HepG2 (cell line): ENCODE results near the gene RPUSD3. TPM values are rescaled to one million over a fixed set of nuclear protein-coding genes. Genes with fewer than 3 reads are reported as not detected.

Experiments used
- GATAD1 ChIP-seq: IDR thresholded peaks from 2 replicates; pipeline ENCODE4 v1.6.1; 2016; ENCODE audit warnings: missing genetic modification reagents, missing compliant biosample characterization
- HMG20B ChIP-seq: conservative IDR thresholded peaks from 2 replicates; pipeline ENCODE4 v1.6.1; 2016; ENCODE audit warnings: missing genetic modification reagents, missing compliant biosample characterization
- KDM5A ChIP-seq: fragments of 200-600 bp; sonication (generic); IDR thresholded peaks from 2 replicates; pipeline ENCODE4 v1.7.0; 2018; ENCODE audit warnings: antibody characterized with exemption, mild to moderate bottlenecking, low read length, borderline replicate concordance
- KDM5B ChIP-seq: sonication (generic); formaldehyde crosslinking; IDR thresholded peaks from 2 replicates; pipeline ENCODE4 v1.4.0; 2020; ENCODE audit warnings: missing genetic modification reagents, mild to moderate bottlenecking, borderline replicate concordance
- KLF15 ChIP-seq: sonication (generic); formaldehyde crosslinking; IDR thresholded peaks from 2 replicates; pipeline ENCODE4 v1.8.1; 2023; ENCODE audit warnings: borderline replicate concordance, mild to moderate bottlenecking, inconsistent platforms, missing genetic modification reagents, mixed read lengths
- MAFF ChIP-seq: IDR thresholded peaks from 2 replicates; pipeline ENCODE4 v1.6.1; 2011; ENCODE audit warnings: low read depth, low read length, improper control_type of control experiment
- MED8 ChIP-seq: sonication (generic); formaldehyde crosslinking; IDR thresholded peaks from 2 replicates; pipeline ENCODE4 v1.8.1; 2023; ENCODE audit warnings: mild to moderate bottlenecking, missing genetic modification reagents; ENCODE audit not compliant: insufficient replicate concordance
- MIER3 ChIP-seq: IDR thresholded peaks from 2 replicates; pipeline ENCODE4 v1.6.1; 2016; ENCODE audit warnings: missing compliant biosample characterization, borderline replicate concordance
- NFE2L2 ChIP-seq: fragments of 150-350 bp; IDR thresholded peaks from 2 replicates; pipeline ENCODE4 v1.6.1; 2014; ENCODE audit warnings: low read length
- NONO ChIP-seq, 2 experiments: fragments of 450-650 bp in 1 of 2; sonication (generic) in 1 of 2; formaldehyde crosslinking in 1 of 2; IDR thresholded peaks in 1 of 2; conservative IDR thresholded peaks in 1 of 2; 2 replicates each; pipeline versions ENCODE4 v1.6.1 to v1.8.0; 2017 to 2022; ENCODE audit warnings: mild to moderate bottlenecking in 1 of 2, missing genetic modification reagents in 1 of 2, moderate library complexity in 1 of 2
- PHF21A ChIP-seq: sonication (generic); formaldehyde crosslinking; IDR thresholded peaks from 2 replicates; pipeline ENCODE4 v1.5.0; 2020; ENCODE audit warnings: mild to moderate bottlenecking, missing genetic modification reagents
- RXRB ChIP-seq: IDR thresholded peaks from 2 replicates; pipeline ENCODE4 v1.6.1; 2016; ENCODE audit warnings: borderline replicate concordance, missing genetic modification reagents, missing compliant biosample characterization
- SETDB1 ChIP-seq: sonication (generic); formaldehyde crosslinking; IDR thresholded peaks from 2 replicates; pipeline ENCODE4 v1.5.1; 2020; ENCODE audit warnings: missing genetic modification reagents, mild to moderate bottlenecking, borderline replicate concordance
- SSRP1 ChIP-seq: IDR thresholded peaks from 2 replicates; pipeline ENCODE4 v1.6.1; 2016; ENCODE audit warnings: control low read depth
- THAP11 ChIP-seq: IDR thresholded peaks from 2 replicates; pipeline ENCODE4 v1.6.1; 2016; ENCODE audit warnings: missing biosample characterization, missing genetic modification reagents
- ZFP36L2 ChIP-seq: sonication (generic); formaldehyde crosslinking; IDR thresholded peaks from 2 replicates; pipeline ENCODE4 v1.4.0; 2020; ENCODE audit warnings: missing genetic modification reagents
- ZFP90 ChIP-seq: sonication (generic); formaldehyde crosslinking; IDR thresholded peaks from 2 replicates; pipeline ENCODE4 v1.8.0; 2022; ENCODE audit warnings: missing genetic modification reagents, mild to moderate bottlenecking, inconsistent platforms, borderline replicate concordance
- ZNF263 ChIP-seq: sonication (generic); formaldehyde crosslinking; IDR thresholded peaks from 2 replicates; pipeline ENCODE4 v1.4.0; 2020; ENCODE audit warnings: missing genetic modification reagents
- ZNF264 ChIP-seq: sonication (generic); formaldehyde crosslinking; IDR thresholded peaks from 2 replicates; pipeline ENCODE4 v1.4.0; 2020; ENCODE audit warnings: missing genetic modification reagents
- ZNF326 ChIP-seq: sonication (generic); formaldehyde crosslinking; IDR thresholded peaks from 2 replicates; pipeline ENCODE4 v1.4.0; 2020; ENCODE audit warnings: missing genetic modification reagents, borderline replicate concordance
- ZNF501 ChIP-seq: sonication (generic); formaldehyde crosslinking; IDR thresholded peaks from 2 replicates; pipeline ENCODE4 v1.5.1; 2020; ENCODE audit warnings: mild to moderate bottlenecking, moderate library complexity, missing genetic modification reagents
- ZNF543 ChIP-seq: sonication (generic); formaldehyde crosslinking; IDR thresholded peaks from 2 replicates; pipeline ENCODE4 v1.4.0; 2020; ENCODE audit warnings: mild to moderate bottlenecking, missing genetic modification reagents
- ZNF567 ChIP-seq: sonication (generic); formaldehyde crosslinking; IDR thresholded peaks from 2 replicates; pipeline ENCODE4 v1.8.1; 2023; ENCODE audit warnings: mild to moderate bottlenecking, missing genetic modification reagents, borderline replicate concordance
- ZNF607 ChIP-seq: sonication (generic); formaldehyde crosslinking; IDR thresholded peaks from 2 replicates; pipeline ENCODE4 v1.5.1; 2020; ENCODE audit warnings: missing genetic modification reagents, mild to moderate bottlenecking, borderline replicate concordance
- polyA plus RNA-seq, 8 experiments: library from polyadenylated mRNA; depleted of rRNA in 3 of 8; stranded (reverse) in 7 of 8; unstranded in 1 of 8; fragments of >200 nt; fragmentation: Illumina TruSeq in 4 of 8; extraction: Trizol in 4 of 8; gene quantifications; 2 replicates each; pipeline versions ENCODE4 v1.2.1 to v1.2.3, GENCODE V29; 2011 to 2016; ENCODE audit warnings: low read depth in 4 of 8, missing spikeins in 1 of 8, mixed read lengths in 1 of 8; ENCODE audit not compliant: insufficient read depth in 1 of 8
- total RNA-seq, 5 experiments: library from RNA; depleted of rRNA; stranded (reverse); fragments of >200 nt; fragmentation: Illumina TruSeq; extraction: Trizol; gene quantifications; 2 replicates each; pipeline ENCODE4 v1.2.3, GENCODE V29; 2016; ENCODE audit warnings: low read depth in 1 of 5
- TF ChIP-seq, protein P1 (sequence below): sonication (generic); formaldehyde crosslinking; IDR thresholded peaks from 2 replicates; pipeline ENCODE4 v1.5.1; 2020; ENCODE audit warnings: mild to moderate bottlenecking, missing genetic modification reagents, borderline replicate concordance
- TF ChIP-seq, protein P2 (sequence below): fragments of 450-650 bp; IDR thresholded peaks from 2 replicates; pipeline ENCODE4 v1.6.1; 2017; ENCODE audit warnings: mild to moderate bottlenecking

Gene RPUSD3
- total and polyA plus RNA-seq, 2 of the 13 experiments (the other 11 are each of a cell fraction or from before 2014, with no cell fraction given), result 32.1 to 48.7 TPM

GRCh38 chr3:9890249-9891071 is 46.7 kb upstream of the RPUSD3 start, which contains the start of gene JAGN1 (continued):
- TF ChIP-seq PHF21A (CRISPR knock-in tag) (0 out of 2 replicates have a peak, but pooled peaks have one; percentile 24), THAP11 (peak; percentile 87), MED8 (CRISPR knock-in tag) (peak; percentile 84), ZNF263 (CRISPR knock-in tag) (peak; percentile 52; the same call in 1 of the 2 replicates), SETDB1 (CRISPR knock-in tag) (0 out of 2 replicates have a peak, but pooled peaks have one; percentile 56), MIER3 (CRISPR knock-in tag) (0 out of 2 replicates have a peak, but pooled peaks have one; percentile 39), NFE2L2 (no peak), HMG20B (no peak), NONO (IDR thresholded peaks at IDR 0.05) (no peak), NONO (CRISPR knock-in tag; conservative IDR thresholded peaks at IDR 0.05) (0 out of 2 replicates have a peak, but pooled peaks have one; percentile 55), KDM5A (peak; percentile 86), ZNF501 (CRISPR knock-in tag) (peak; percentile 81), ZNF543 (CRISPR knock-in tag) (peak; percentile 54; the same call in 1 of the 2 replicates), ZNF567 (CRISPR knock-in tag) (peak; percentile 36; the same call in 1 of the 2 replicates), GATAD1 (CRISPR knock-in tag) (peak; percentile 89), KLF15 (CRISPR knock-in tag) (0 out of 2 replicates have a peak, but pooled peaks have one; percentile 46), ZNF326 (CRISPR knock-in tag) (no peak), SSRP1 (CRISPR knock-in tag) (no peak), ZNF607 (CRISPR knock-in tag) (peak; percentile 67), MAFF (no peak), ZNF264 (CRISPR knock-in tag) (peak; percentile 60), ZFP90 (CRISPR knock-in tag) (peak; percentile 94), KDM5B (peak; percentile 97), RXRB (peak; percentile 74), ZFP36L2 (no peak)
- TF ChIP-seq, protein P1, sequence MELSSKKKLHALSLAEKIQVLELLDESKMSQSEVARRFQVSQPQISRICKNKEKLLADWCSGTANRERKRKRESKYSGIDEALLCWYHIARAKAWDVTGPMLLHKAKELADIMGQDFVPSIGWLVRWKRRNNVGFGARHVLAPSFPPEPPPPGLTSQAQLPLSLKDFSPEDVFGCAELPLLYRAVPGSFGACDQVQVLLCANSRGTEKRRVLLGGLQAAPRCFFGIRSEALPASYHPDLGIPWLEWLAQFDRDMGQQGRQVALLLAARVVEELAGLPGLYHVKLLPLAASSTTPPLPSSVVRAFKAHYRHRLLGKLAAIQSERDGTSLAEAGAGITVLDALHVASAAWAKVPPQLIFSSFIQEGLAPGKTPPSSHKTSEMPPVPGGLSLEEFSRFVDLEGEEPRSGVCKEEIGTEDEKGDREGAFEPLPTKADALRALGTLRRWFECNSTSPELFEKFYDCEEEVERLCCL (CRISPR knock-in tag), result peak; percentile 68; the same call in 1 of the 2 replicates
- TF ChIP-seq, protein P2, sequence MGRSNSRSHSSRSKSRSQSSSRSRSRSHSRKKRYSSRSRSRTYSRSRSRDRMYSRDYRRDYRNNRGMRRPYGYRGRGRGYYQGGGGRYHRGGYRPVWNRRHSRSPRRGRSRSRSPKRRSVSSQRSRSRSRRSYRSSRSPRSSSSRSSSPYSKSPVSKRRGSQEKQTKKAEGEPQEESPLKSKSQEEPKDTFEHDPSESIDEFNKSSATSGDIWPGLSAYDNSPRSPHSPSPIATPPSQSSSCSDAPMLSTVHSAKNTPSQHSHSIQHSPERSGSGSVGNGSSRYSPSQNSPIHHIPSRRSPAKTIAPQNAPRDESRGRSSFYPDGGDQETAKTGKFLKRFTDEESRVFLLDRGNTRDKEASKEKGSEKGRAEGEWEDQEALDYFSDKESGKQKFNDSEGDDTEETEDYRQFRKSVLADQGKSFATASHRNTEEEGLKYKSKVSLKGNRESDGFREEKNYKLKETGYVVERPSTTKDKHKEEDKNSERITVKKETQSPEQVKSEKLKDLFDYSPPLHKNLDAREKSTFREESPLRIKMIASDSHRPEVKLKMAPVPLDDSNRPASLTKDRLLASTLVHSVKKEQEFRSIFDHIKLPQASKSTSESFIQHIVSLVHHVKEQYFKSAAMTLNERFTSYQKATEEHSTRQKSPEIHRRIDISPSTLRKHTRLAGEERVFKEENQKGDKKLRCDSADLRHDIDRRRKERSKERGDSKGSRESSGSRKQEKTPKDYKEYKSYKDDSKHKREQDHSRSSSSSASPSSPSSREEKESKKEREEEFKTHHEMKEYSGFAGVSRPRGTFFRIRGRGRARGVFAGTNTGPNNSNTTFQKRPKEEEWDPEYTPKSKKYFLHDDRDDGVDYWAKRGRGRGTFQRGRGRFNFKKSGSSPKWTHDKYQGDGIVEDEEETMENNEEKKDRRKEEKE, result no peak
